G401.6 (cell line): ENCODE results near the gene PSMB11.
"Not testable (repeated sequence)": the region's sequence is repeated elsewhere in the genome, so short reads cannot be mapped to it uniquely, and the experiment has no call there.

Experiments used
- FAIRE-seq: peaks from 2 replicates; lab custom pipeline; 2012; peaks lifted over from hg19 to GRCh38; lab: Jason Lieb, UNC

The PSMB11 gene, protein sequence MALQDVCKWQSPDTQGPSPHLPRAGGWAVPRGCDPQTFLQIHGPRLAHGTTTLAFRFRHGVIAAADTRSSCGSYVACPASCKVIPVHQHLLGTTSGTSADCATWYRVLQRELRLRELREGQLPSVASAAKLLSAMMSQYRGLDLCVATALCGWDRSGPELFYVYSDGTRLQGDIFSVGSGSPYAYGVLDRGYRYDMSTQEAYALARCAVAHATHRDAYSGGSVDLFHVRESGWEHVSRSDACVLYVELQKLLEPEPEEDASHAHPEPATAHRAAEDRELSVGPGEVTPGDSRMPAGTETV

GRCh38 chr14:23042162-23042965 is at the start of gene PSMB11:
Gene PSMB11 (plus strand): TSS chr14:23042212. CDS start chr14:23042226, 14 bp downstream.
- FAIRE-seq, result no peak

GRCh38 chr14:22993517-22993916 is 48.5 kb upstream of the PSMB11 start:
- no peak for FAIRE-seq

DNA sequence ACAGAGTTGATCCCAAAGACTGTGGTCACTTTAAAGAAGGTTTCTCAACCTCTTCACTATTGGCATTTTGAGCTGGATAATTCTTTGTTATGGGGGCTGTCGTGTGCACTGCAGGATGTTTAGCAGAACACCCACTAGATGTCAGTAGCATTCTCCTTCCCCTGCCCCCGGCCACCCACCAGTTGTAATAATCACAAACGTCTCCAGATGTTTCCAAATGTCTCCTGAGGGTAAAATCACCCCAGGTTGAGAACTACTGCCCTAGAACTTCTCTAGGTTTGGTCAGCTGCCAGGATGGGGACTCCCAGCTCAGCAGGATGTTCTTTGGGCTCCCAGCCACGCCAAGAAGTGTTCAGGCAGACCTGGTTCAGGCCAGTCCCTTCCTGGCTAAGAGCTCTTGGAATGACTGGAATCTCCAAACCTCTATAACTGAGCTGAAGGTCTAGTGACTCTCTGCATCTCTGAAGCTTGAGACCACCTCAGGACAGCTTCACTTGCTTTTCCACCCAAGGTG is 47.2 kb upstream of the PSMB11 start:
- no peak for FAIRE-seq

GRCh38 chr14:22995889-22996625 is 46.0 kb upstream of the PSMB11 start:
- FAIRE-seq, result no peak

- FAIRE-seq, result no peak
Observed at GRCh38 chr14:22996768-22997654, 45.0 kb upstream of the PSMB11 start.

DNA sequence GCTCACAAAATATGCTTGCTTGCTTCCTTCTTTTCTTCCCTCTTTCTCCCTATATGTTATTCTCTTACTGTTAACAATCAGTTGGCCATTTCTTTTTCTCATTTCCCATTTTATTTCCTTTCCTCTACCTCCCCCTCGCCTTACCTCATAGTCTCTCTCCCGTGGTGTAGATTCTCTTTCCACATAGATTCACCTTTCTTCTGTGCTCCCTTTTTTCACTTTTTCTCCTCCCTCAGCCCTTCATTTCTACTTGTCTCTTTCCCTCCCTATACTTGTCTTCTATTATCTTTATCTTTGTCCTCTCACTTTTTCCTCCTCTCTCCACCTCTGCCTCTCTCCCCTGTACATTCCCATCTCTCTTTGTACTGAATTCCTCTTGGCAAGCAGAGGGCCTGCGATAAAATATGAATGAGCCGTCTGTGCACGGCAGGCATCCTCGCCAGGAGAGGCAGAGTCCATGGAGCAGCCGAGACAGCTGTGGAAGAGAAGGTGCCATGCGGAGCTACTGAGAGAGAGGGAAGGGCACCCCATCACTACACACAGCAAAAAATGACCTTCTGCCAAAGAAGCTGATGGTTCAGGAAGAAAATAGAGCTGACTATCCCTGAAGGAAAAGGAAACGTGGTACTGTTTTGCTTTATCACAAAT is 44.2 kb upstream of the PSMB11 start:
- FAIRE-seq, result no peak

DNA sequence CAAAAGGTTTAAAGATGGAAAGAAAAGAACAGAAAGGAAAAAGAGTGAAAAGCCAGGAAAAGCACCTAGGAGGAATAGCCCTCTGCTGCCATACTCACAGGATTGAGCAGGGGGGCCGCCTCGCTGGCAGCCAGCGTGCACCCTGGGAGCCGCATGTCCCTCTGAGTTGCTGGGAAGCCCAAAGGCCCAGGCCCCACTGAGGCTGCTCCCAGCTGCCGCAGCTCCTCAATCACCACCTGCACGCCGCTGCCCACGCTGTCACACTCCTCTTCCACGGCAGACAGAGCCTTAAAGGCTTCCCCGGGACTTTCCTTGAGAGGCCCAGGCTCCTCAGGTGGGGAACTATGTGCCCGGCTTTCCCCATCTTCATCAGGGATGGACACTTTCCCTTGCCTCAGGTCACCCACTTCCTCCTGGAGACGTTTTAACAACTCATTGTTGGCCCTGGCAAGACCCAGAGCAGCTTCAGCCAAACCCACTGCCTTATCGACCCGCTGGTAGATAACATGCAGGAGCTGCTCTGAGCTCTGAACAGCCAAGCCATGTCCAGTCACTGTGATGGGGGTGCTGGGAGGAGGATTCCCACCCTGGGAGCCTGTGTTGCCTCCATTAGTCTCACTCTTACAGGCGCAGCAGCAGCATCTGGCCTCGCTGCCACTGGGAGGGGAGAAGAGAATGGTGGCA is 43.5 kb upstream of the PSMB11 start:
- no peak for FAIRE-seq

DNA sequence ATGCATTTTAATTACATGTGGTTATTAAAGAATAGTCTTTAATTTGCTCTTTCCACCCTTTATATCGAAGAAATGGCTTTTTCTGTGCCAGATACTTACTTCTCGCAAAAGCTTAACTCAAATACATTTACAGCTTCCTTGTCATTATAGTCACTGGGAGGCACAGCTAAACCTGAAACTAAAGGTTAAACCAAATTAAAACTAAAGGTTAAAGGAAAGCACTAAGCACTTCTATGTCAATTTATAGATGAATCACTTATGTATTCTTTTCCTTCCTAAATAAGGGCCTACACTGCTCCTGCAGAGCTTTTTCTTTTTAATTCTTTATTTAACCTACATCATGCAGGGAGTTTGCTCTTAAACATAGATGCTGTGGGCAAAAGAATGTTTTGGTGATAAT is 41.2 kb upstream of the PSMB11 start:
- FAIRE-seq, result no peak

DNA sequence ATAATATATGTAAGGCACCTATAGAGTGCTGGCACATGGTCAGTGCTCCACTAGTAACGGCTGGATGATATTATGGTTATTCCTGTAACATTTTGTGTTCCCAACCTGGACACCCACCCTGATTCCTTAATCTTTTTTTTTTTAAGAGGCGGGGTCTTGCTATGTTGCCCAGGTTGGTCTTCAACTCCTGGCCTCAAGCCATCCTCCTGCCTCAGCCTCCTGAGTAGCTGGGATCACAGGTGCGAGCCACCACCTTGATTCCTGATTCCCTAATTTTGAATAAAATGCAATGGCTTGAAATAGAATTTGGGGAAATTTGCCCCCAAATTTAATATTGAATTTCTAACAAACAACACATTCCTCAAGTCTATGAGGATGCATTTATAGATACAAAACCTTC is 39.4 kb upstream of the PSMB11 start:
- FAIRE-seq, result no peak

DNA sequence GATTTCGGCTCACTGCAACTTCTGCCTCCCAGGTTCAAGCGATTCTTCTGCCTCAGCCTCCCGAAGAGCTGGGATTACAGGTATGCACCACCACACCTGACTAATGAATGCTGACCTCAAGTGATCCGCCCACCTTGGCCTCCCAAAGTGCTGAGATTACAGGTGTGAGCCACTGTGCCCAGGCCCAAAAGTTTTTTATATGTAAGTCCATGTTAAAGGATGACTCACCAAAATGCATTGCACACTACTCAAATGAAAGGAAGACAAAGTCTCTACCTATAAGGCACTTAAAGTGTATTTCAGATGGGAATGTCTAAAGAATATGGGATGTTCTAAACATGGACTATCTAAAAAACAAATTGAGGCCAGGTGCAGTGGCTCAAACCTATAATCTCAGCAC is 37.7 kb upstream of the PSMB11 start:
- not testable (repeated sequence) for FAIRE-seq

- no peak for FAIRE-seq
Observed at GRCh38 chr14:23005451-23006187, 36.4 kb upstream of the PSMB11 start.

GRCh38 chr14:23006188-23006534 is 35.9 kb upstream of the PSMB11 start:
- FAIRE-seq, result no peak

GRCh38 chr14:23006544-23007419 is 35.2 kb upstream of the PSMB11 start:
- peak; percentile 97 for FAIRE-seq

- no peak for FAIRE-seq
Observed at GRCh38 chr14:23008831-23009230, 33.2 kb upstream of the PSMB11 start.

DNA sequence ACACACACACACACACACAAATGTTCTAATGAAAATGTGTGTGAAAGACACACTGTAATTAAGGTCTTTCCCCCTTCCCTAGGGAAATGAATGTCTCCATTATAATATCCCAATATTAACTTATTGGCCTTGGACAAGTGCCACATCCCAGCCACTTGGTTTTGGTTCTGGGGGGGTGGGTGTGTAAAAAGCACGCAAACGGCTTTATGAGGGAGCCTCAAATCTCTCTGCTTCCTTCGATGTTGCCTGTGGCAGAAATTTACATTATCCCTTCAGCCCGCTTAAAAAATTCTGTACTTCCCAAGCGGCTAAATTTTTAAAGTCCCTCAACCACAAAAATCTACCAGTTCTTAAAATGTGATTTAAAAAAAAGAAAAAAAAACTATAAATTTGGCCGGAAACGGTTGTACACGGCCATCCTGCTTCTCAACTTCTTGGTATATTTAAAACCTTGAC is 32.5 kb upstream of the PSMB11 start:
- FAIRE-seq, result peak; percentile 27

DNA sequence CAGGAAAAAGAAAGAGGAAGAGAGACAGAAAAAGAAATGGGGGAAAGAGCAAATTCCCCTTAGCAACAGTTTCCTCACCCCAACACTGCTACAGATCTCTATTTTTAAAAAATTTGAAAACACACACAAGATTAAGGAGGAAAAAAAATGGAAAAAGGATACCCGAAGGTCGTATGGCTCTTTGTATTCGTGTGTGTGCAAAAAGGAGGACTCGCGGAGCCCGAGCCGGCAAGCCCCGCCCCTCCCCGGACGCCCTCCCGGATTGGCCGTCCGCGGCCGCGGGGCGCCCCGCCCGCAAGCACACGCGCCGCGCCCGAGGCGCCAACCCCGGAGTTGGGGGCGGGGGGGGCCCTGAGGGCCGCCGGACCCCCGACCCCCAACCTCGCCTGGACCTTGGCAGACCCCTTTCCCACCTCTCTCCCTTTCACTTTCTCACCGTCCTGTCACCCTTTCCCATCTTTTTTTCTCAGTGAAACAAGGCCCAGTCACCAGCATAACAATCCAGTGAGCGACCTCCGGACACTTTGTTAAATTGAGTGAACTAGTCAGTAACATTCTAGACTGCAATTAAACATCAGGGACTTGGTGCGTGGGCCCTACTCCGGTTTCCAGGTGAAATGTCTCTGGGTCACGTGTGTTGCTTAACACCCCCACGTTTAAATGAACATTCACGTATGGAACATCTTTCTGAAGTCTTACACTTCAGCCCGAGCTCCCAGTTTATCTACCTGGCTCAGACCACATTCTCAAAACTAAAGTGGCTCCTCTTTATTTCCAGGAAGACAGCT is 31.9 kb upstream of the PSMB11 start, which contains the start of gene C14orf93:
Gene C14orf93, minus strand, starts transcription at position 205 of the 788 bp plus-strand sequence. CDS start 11,120 bp downstream, outside the sequence.
- no peak for FAIRE-seq

DNA sequence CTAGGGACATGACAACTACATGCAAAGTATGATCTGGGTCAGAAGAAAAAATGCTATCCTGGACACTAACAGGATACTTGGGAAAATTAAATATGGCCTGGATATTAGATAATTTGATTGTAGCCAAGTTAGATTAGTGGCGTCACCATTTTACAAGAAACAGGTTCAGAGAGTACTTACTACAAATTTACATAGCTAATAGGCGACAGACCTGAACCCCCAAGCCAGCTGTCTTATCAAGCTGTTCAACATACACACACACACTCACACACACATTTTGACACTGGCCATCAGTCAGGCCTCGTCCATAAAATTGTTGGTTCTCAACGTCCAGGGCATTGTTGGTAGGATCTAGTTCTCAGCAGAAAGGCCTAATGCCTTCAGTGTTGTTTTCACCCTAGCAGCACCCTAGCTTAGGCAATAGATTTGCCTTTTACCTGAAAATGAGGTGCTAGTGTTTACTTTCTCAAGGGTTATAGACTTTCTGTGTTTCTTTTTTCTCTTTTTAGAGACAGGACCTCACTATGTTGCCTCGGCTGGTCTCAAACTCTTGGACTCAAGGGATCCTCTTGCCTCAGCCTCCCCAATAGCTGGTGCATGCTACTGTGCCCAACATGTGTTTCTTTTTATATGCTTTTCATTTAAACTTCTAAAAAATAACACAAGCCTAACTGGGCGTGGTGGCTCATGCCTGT is 28.8 kb upstream of the PSMB11 start:
- FAIRE-seq, result no peak
